ENCODE results near the gene CCDC170. TPM values are rescaled to one million over a fixed set of nuclear protein-coding genes. Genes with fewer than 3 reads are reported as not detected.
"Not testable (repeated sequence)": the region's sequence is repeated elsewhere in the genome, so short reads cannot be mapped to it uniquely, and the experiment has no call there.

CCDC170 gene
- total RNA-seq, 4 donors from 2014 or later = 0.22 to 1.1 (median 1.1) TPM; not detected in 1

- WGBS, 2 donors = 55 to 57% methylated on average over 1 of the region's 1 CpG
- no peak for TF ChIP-seq POLR2A (IDR thresholded peaks at IDR 0.05)
- no peak for TF ChIP-seq CTCF (IDR thresholded peaks at IDR 0.05)
- intact Hi-C loops (cut with DNase I; ENCODE audit: low total_unique reads) = no loop called here
Measured at GRCh38 chr6:151539506-151540268, 45.9 kb downstream of the CCDC170 start.

GRCh38 chr6:151544453-151544852 is 50.6 kb downstream of the CCDC170 start:
- TF ChIP-seq CTCF (IDR thresholded peaks at IDR 0.05) (no peak), POLR2A (IDR thresholded peaks at IDR 0.05) (no peak)
- WGBS, 2 donors = 49 to 57% methylated on average over 1 of the region's 1 CpG
- DNase-seq (ENCODE audit: low spot score in 2 of 2) = no peak
- no peak overlapping the region for H3K4me3 ChIP-seq (ENCODE audit: low read depth, poor library complexity, severe bottlenecking)
- intact Hi-C loops (cut with DNase I; ENCODE audit: low total_unique reads) = no loop called here

More at GRCh38 chr6:151539506-151540268, 45.9 kb downstream of the CCDC170 start:
- H3K4me3 ChIP-seq (ENCODE audit: low read depth, poor library complexity, severe bottlenecking) = no peak overlapping the region
- no peak for DNase-seq (ENCODE audit: low spot score in 2 of 2)

GRCh38 chr6:151544884-151545283 is 51.1 kb downstream of the CCDC170 start:
- H3K4me3 ChIP-seq (ENCODE audit: low read depth, poor library complexity, severe bottlenecking); intact Hi-C loops (cut with DNase I; ENCODE audit: low total_unique reads); DNase-seq (ENCODE audit: low spot score in 2 of 2): not testable (repeated sequence)
- 54 to 65% methylated on average over 6 of the region's 6 CpGs for WGBS, 2 donors

GRCh38 chr6:151546941-151547659 is 53.3 kb downstream of the CCDC170 start:
- intact Hi-C loops (cut with DNase I; ENCODE audit: low total_unique reads) = no loop called here
- no peak for DNase-seq (ENCODE audit: low spot score in 2 of 2)
- no peak overlapping the region for H3K4me3 ChIP-seq (ENCODE audit: low read depth, poor library complexity, severe bottlenecking)
- TF ChIP-seq CTCF (IDR thresholded peaks at IDR 0.05) (no peak), POLR2A (IDR thresholded peaks at IDR 0.05) (no peak)
- 87 to 90% methylated on average over 13 of the region's 13 CpGs for WGBS, 2 donors

- TF ChIP-seq POLR2A (IDR thresholded peaks at IDR 0.05) (no peak), CTCF (IDR thresholded peaks at IDR 0.05) (no peak)
- no peak for DNase-seq (ENCODE audit: low spot score in 2 of 2)
- H3K4me3 ChIP-seq (ENCODE audit: low read depth, poor library complexity, severe bottlenecking) = no peak overlapping the region
- WGBS, 2 donors = 74 to 85% methylated on average over 5 of the region's 5 CpGs
- intact Hi-C loops (cut with DNase I; ENCODE audit: low total_unique reads) = no loop called here
Measured at GRCh38 chr6:151548201-151548600, 54.4 kb downstream of the CCDC170 start.

- intact Hi-C loops (cut with DNase I; ENCODE audit: low total_unique reads) = no loop called here
- no peak overlapping the region for H3K4me3 ChIP-seq (ENCODE audit: low read depth, poor library complexity, severe bottlenecking)
- no peak for DNase-seq (ENCODE audit: low spot score in 2 of 2)
- TF ChIP-seq CTCF (IDR thresholded peaks at IDR 0.05) (no peak), POLR2A (IDR thresholded peaks at IDR 0.05) (no peak)
- 84 to 93% methylated on average over 1 of the region's 1 CpG for WGBS, 2 donors
Measured at GRCh38 chr6:151549790-151550189, 56.0 kb downstream of the CCDC170 start.

All from lower leg skin (tissue), 4 donors.